Liver (tissue), 9 donors: ENCODE data around the gene ECT2. TPM values are rescaled to one million over a fixed set of nuclear protein-coding genes. Genes with fewer than 3 reads are reported as not detected.

Experiments
- DNase-seq: peaks from one replicate; pipeline ENCODE4 v3.0.0-alpha.2; 2017; ENCODE audit warnings: low spot score
- H3K27ac ChIP-seq, 2 donors: one replicate each; pipeline ENCODE4 v1.7.0; 2013; ENCODE audit warnings: inconsistent platforms in 2 of 2, low read length in 2 of 2, control low read depth in 1 of 2, low read depth in 1 of 2, mild to moderate bottlenecking in 1 of 2
- H3K27me3 ChIP-seq, 4 donors: one replicate each; pipeline versions ENCODE4 v1.6.1 to v1.7.0; 2013; ENCODE audit warnings: low read length in 3 of 4, inconsistent platforms in 1 of 4, mild to moderate bottlenecking in 1 of 4, moderate library complexity in 1 of 4; ENCODE audit not compliant: control insufficient read depth in 4 of 4, insufficient read depth in 4 of 4
- H3K36me3 ChIP-seq, 4 donors: one replicate each; pipeline versions ENCODE4 v1.6.1 to v1.7.0; 2013; ENCODE audit warnings: low read length in 3 of 4, mild to moderate bottlenecking in 3 of 4, low read depth in 1 of 4, moderate library complexity in 1 of 4; ENCODE audit not compliant: control insufficient read depth in 4 of 4, insufficient read depth in 3 of 4
- H3K4me1 ChIP-seq, 4 donors: one replicate each; pipeline versions ENCODE4 v1.6.1 to v1.7.0; 2013; ENCODE audit warnings: low read length in 3 of 4, mild to moderate bottlenecking in 3 of 4, moderate library complexity in 1 of 4; ENCODE audit not compliant: control insufficient read depth in 4 of 4, insufficient read depth in 4 of 4
- H3K4me3 ChIP-seq, 3 donors: one replicate each; pipeline versions ENCODE4 v1.6.1 to v1.7.0; 2013; ENCODE audit warnings: low read length in 3 of 3, control low read depth in 1 of 3, low read depth in 1 of 3, mild to moderate bottlenecking in 1 of 3
- H3K9ac ChIP-seq, 2 donors: one replicate each; pipeline ENCODE4 v1.7.0; 2013; ENCODE audit warnings: low read length in 2 of 2, mild to moderate bottlenecking in 2 of 2, moderate library complexity in 2 of 2, control low read depth in 1 of 2, low read depth in 1 of 2
- H3K9me3 ChIP-seq, 4 donors: one replicate each; pipeline versions ENCODE4 v1.6.1 to v1.7.0; 2013; ENCODE audit warnings: low read length in 3 of 4; ENCODE audit not compliant: control insufficient read depth in 4 of 4
- EGR1 ChIP-seq, 2 donors: IDR thresholded peaks; 2 replicates each; pipeline ENCODE4 v1.6.1; 2016 to 2018; ENCODE audit warnings: antibody characterized with exemption in 2 of 2, low read depth in 2 of 2
- FOXA1 ChIP-seq: IDR thresholded peaks from 2 replicates; pipeline ENCODE4 v1.6.1; 2016; ENCODE audit warnings: antibody characterized with exemption
- FOXA2 ChIP-seq: IDR thresholded peaks from 2 replicates; pipeline ENCODE4 v1.6.1; 2016; ENCODE audit warnings: antibody characterized with exemption
- GABPA ChIP-seq, 2 donors: IDR thresholded peaks in 1 of 2; conservative IDR thresholded peaks in 1 of 2; 2 replicates each; pipeline ENCODE4 v1.6.1; 2016; ENCODE audit warnings: antibody characterized with exemption in 2 of 2, mild to moderate bottlenecking in 1 of 2, moderate library complexity in 1 of 2
- HNF4A ChIP-seq, 2 donors: conservative IDR thresholded peaks; 2 replicates each; pipeline ENCODE4 v1.6.1; 2016; ENCODE audit warnings: antibody characterized with exemption in 2 of 2, mild to moderate bottlenecking in 2 of 2
- HNF4G ChIP-seq: IDR thresholded peaks from 2 replicates; pipeline ENCODE4 v1.6.1; 2016; ENCODE audit warnings: antibody characterized with exemption
- NR2F2 ChIP-seq: IDR thresholded peaks from 2 replicates; pipeline ENCODE4 v1.6.1; 2016; ENCODE audit warnings: antibody characterized with exemption
- RAD21 ChIP-seq, 2 donors: IDR thresholded peaks; 2 replicates each; pipeline ENCODE4 v1.6.1; 2016; ENCODE audit warnings: antibody characterized with exemption in 2 of 2, mild to moderate bottlenecking in 2 of 2
- RXRA ChIP-seq, 2 donors: IDR thresholded peaks; 2 replicates each; pipeline ENCODE4 v1.6.1; 2017 to 2018; ENCODE audit warnings: antibody characterized with exemption in 2 of 2, mild to moderate bottlenecking in 1 of 2
- SP1 ChIP-seq: IDR thresholded peaks from 2 replicates; pipeline ENCODE4 v1.6.1; 2018; ENCODE audit warnings: antibody characterized with exemption, mild to moderate bottlenecking
- TAF1 ChIP-seq: conservative IDR thresholded peaks from 2 replicates; pipeline ENCODE4 v1.6.1; 2016; ENCODE audit warnings: antibody characterized with exemption, mild to moderate bottlenecking
- YY1 ChIP-seq: IDR thresholded peaks from 2 replicates; pipeline ENCODE4 v1.6.1; 2016; ENCODE audit warnings: antibody characterized with exemption, mild to moderate bottlenecking
- WGBS: extraction: QIAGEN DNeasy Blood & Tissue Kit; methylation state at CpG from one replicate; pipeline ENCODE4 v1.1.7; 2013; 5-methylcytosine and 5-hydroxymethylcytosine counted together
- polyA plus RNA-seq, 2 donors: library from polyadenylated mRNA; stranded (reverse) in 1 of 2; unstranded in 1 of 2; fragments of 200-250 nt in 1 of 2; fragments of >200 nt in 1 of 2; fragmentation: Nextera tagmentation in 1 of 2; extraction: Ambion mirVana in 1 of 2; gene quantifications; one replicate each; pipeline versions ENCODE4 v1.2.1 to v1.2.3, GENCODE V29; 2013 to 2015
- total RNA-seq, 2 donors: library from RNA; depleted of rRNA; stranded (reverse); fragments of >200 nt; gene quantifications; one replicate each; pipeline ENCODE4 v1.2.3, GENCODE V29; 2014
- TF ChIP-seq, protein P1 (sequence below): IDR thresholded peaks from 2 replicates; pipeline ENCODE4 v1.6.1; 2016; ENCODE audit warnings: antibody characterized with exemption
- TF ChIP-seq, protein P2 (sequence below): fragments of 150-350 bp; IDR thresholded peaks from 2 replicates; pipeline ENCODE4 v1.5.1; 2017; ENCODE audit warnings: improper control_type of control experiment, low read depth, low read length; ENCODE audit not compliant: missing input control
- TF ChIP-seq, protein P3 (sequence below): IDR thresholded peaks from 2 replicates; pipeline ENCODE4 v1.6.1; 2016; ENCODE audit warnings: antibody characterized with exemption, mild to moderate bottlenecking
- TF ChIP-seq, protein P4 (sequence below): IDR thresholded peaks from 2 replicates; pipeline ENCODE4 v1.6.1; 2016; ENCODE audit warnings: antibody characterized with exemption
- TF ChIP-seq, protein P5 (sequence below): IDR thresholded peaks from 2 replicates; pipeline ENCODE4 v1.6.1; 2016; ENCODE audit warnings: antibody characterized with exemption
- donor health status: healthy.
- donor health status: healthy.
- donor health status: healthy.
- donor health status: healthy.
- donor health status: healthy.

Gene ECT2
- total and polyA plus RNA-seq, 4 donors: 1.5 to 32.4 (median 2.6) TPM

DNA sequence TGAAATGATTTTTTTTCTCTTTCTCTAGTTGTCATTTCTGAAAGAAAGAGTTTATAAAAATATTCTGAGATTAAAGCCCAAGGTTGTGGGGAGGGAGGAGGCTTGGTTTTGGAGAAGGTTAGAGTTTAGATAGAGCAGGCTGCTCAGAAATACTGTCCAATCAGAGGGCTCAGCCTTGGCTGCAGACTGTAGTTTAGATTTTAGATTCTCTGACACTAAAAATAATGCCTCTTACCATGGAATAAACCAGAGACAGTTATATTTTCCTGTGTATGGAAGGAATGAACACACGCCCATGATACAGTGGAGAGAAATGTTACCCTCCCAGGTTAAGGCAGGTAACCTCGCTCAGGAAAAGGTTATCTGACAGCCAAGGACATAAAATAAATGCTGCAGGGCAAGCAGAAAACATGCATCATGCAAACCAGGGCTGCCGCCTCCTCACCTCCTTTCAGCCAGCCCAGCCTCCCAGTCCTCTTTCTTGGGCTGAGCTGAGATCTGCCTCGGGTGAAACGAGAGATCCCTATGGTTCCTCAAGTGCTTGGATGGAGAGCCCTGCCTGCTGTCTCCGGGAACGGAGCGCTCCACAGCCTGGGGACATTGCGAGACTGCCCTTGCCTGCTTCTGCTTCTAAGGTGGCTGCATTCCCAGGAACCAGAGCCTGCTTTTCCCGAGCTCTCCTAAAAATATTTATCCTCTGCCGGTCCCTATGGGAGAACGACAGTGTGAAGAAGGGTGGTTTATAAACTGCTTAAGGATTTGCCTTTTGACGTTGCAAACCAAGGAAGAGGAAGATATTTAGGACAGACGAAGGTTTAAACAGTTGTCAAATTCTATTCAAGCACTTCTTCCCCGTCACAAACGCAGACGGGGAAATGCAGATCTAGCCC is 40.5 kb upstream of the ECT2 start:
- Histone ChIP-seq H3K9me3 (no peaks in the 10 kb centered on the region), H3K4me1 (peaks cover 0 to 19% (median 9%) of the 10 kb centered on the region in 4 donors), H3K27me3 (no peaks in the 10 kb centered on the region), H3K36me3 (peaks cover 0 to 1% (median 0%) of the 10 kb centered on the region in 4 donors), H3K9ac (peak overlapping the region; percentile 36 to 64), H3K4me3 (peak overlapping the region; percentile 77 to 92 (median 92)), H3K27ac (peak overlapping the region; percentile 72 to 80)
- DNase-seq: no peak
- TF ChIP-seq HNF4A (conservative IDR thresholded peaks at IDR 0.05) (no peak), YY1 (no peak), RAD21 (IDR thresholded peaks at IDR 0.05) (no peak), EGR1 (IDR thresholded peaks at IDR 0.05; ENCODE audit: low read depth in 2 of 2) (no peak), FOXA2 (no peak), SP1 (no peak), RXRA (IDR thresholded peaks at IDR 0.05) (no peak), NR2F2 (no peak), HNF4G (no peak), FOXA1 (no peak), GABPA (IDR thresholded peaks at IDR 0.05 in 1 of 2, conservative IDR thresholded peaks at IDR 0.05 in 1 of 2) (no peak), TAF1 (no peak)
- TF ChIP-seq, protein P1, sequence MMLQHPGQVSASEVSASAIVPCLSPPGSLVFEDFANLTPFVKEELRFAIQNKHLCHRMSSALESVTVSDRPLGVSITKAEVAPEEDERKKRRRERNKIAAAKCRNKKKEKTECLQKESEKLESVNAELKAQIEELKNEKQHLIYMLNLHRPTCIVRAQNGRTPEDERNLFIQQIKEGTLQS: no peak
- TF ChIP-seq, protein P2, sequence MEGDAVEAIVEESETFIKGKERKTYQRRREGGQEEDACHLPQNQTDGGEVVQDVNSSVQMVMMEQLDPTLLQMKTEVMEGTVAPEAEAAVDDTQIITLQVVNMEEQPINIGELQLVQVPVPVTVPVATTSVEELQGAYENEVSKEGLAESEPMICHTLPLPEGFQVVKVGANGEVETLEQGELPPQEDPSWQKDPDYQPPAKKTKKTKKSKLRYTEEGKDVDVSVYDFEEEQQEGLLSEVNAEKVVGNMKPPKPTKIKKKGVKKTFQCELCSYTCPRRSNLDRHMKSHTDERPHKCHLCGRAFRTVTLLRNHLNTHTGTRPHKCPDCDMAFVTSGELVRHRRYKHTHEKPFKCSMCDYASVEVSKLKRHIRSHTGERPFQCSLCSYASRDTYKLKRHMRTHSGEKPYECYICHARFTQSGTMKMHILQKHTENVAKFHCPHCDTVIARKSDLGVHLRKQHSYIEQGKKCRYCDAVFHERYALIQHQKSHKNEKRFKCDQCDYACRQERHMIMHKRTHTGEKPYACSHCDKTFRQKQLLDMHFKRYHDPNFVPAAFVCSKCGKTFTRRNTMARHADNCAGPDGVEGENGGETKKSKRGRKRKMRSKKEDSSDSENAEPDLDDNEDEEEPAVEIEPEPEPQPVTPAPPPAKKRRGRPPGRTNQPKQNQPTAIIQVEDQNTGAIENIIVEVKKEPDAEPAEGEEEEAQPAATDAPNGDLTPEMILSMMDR: no peak
- TF ChIP-seq, protein P3, sequence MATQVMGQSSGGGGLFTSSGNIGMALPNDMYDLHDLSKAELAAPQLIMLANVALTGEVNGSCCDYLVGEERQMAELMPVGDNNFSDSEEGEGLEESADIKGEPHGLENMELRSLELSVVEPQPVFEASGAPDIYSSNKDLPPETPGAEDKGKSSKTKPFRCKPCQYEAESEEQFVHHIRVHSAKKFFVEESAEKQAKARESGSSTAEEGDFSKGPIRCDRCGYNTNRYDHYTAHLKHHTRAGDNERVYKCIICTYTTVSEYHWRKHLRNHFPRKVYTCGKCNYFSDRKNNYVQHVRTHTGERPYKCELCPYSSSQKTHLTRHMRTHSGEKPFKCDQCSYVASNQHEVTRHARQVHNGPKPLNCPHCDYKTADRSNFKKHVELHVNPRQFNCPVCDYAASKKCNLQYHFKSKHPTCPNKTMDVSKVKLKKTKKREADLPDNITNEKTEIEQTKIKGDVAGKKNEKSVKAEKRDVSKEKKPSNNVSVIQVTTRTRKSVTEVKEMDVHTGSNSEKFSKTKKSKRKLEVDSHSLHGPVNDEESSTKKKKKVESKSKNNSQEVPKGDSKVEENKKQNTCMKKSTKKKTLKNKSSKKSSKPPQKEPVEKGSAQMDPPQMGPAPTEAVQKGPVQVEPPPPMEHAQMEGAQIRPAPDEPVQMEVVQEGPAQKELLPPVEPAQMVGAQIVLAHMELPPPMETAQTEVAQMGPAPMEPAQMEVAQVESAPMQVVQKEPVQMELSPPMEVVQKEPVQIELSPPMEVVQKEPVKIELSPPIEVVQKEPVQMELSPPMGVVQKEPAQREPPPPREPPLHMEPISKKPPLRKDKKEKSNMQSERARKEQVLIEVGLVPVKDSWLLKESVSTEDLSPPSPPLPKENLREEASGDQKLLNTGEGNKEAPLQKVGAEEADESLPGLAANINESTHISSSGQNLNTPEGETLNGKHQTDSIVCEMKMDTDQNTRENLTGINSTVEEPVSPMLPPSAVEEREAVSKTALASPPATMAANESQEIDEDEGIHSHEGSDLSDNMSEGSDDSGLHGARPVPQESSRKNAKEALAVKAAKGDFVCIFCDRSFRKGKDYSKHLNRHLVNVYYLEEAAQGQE: no peak
- 2% methylated on average over 17 of the region's 17 CpGs for WGBS

DNA sequence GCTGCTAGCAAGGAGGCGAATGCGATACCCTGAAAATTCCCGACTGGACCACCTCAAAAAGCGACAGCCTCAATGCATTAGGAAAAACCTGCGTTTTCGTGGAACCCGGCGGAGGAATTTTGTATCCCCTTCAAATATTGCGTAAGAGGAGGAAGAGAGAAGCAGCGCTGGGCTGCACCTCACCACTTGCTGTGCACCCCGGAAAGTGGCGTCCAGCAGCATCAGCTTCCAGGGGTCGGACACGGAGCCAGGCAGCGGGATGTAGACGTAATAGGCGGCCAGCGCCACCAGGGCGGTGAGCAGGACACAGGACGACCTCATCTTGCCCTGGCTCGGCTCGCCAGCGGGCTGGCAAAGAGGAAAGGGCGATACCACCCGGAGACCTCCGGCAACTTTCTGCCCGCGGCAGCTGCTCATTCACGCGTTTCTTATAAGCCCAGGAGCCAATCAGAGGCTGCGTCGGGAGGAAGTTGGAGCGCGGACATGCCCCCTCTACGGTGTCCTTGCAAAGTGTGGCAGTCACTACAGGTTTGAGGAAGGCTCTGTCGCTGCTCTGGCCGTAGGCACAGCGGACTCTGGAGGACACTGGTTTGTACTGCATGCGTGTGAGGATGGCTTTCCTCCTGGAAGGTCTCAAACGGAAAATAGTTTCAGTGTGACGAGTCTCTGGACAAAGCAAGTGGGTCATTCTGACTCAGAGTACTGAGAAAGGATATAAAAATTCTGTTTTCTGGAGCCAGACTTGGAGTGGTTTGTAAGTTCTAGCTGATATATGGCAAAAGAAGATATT is 39.7 kb upstream of the ECT2 start, which contains the start of gene NCEH1:
TSS of gene NCEH1 (minus strand) at position 404 of the 790 bp plus-strand sequence. CDS start at position 321, 83 bp downstream.
- WGBS: under 1% methylated on average over 41 of the region's 41 CpGs
- peak within 1 kb of the TSS; percentile 72 to 80 for H3K27ac ChIP-seq
- peaks cover 0 to 1% (median 0%) of the 10 kb centered on the region in 4 donors for H3K36me3 ChIP-seq
- H3K9me3 ChIP-seq: no peaks in the 10 kb centered on the region
- DNase-seq: peak; percentile 87
- no peaks in the 10 kb centered on the region for H3K27me3 ChIP-seq
- H3K4me1 ChIP-seq: peaks cover 0 to 19% (median 9%) of the 10 kb centered on the region in 4 donors
- H3K4me3 ChIP-seq: peak within 1 kb of the TSS; percentile 77 to 92 (median 92)
- H3K9ac ChIP-seq: peak within 1 kb of the TSS; percentile 64 to 73
- no peak for TF ChIP-seq NR2F2
- TF ChIP-seq, protein P4, sequence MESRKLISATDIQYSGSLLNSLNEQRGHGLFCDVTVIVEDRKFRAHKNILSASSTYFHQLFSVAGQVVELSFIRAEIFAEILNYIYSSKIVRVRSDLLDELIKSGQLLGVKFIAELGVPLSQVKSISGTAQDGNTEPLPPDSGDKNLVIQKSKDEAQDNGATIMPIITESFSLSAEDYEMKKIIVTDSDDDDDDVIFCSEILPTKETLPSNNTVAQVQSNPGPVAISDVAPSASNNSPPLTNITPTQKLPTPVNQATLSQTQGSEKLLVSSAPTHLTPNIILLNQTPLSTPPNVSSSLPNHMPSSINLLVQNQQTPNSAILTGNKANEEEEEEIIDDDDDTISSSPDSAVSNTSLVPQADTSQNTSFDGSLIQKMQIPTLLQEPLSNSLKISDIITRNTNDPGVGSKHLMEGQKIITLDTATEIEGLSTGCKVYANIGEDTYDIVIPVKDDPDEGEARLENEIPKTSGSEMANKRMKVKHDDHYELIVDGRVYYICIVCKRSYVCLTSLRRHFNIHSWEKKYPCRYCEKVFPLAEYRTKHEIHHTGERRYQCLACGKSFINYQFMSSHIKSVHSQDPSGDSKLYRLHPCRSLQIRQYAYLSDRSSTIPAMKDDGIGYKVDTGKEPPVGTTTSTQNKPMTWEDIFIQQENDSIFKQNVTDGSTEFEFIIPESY: peak; percentile 48
- peak; percentile 92 for TF ChIP-seq TAF1
- TF ChIP-seq, protein P3: peak; percentile 87
- no peak for TF ChIP-seq FOXA1
- TF ChIP-seq, protein P1: no peak
- no peak for TF ChIP-seq HNF4G
- TF ChIP-seq GABPA (IDR thresholded peaks at IDR 0.05 in 1 of 2, conservative IDR thresholded peaks at IDR 0.05 in 1 of 2): peak in 1 of 2 donors; percentile 84
- TF ChIP-seq, protein P5, sequence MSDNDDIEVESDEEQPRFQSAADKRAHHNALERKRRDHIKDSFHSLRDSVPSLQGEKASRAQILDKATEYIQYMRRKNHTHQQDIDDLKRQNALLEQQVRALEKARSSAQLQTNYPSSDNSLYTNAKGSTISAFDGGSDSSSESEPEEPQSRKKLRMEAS: peak; percentile 90
- peak; percentile 84 to 90 for TF ChIP-seq RAD21 (IDR thresholded peaks at IDR 0.05)
